ENCODE results near the gene PAK1.

Gene PAK1

GRCh38 chr11:77449784-77450183 is 24.1 kb downstream of the PAK1 start:
- no peaks in the 10 kb centered on the region for H3K27me3 ChIP-seq (ENCODE audit: control insufficient read depth, insufficient read depth, low read length)
- H3K36me3 ChIP-seq (ENCODE audit: control insufficient read depth, insufficient read depth, low read length), result no peaks in the 10 kb centered on the region
- no peaks in the 10 kb centered on the region for H3K9me3 ChIP-seq (ENCODE audit: control insufficient read depth, insufficient read depth, low read length)
- no peak overlapping the region for H3K9ac ChIP-seq (ENCODE audit: low read depth, low read length)
- H3K4me1 ChIP-seq (ENCODE audit: control insufficient read depth, insufficient read depth, low read length), result peaks cover 37% of the 10 kb centered on the region
- no peak overlapping the region for H3K4me3 ChIP-seq (ENCODE audit: low read depth, low read length)

GRCh38 chr11:77449060-77449521 is 24.8 kb downstream of the PAK1 start:
- Histone ChIP-seq H3K36me3 (ENCODE audit: control insufficient read depth, insufficient read depth, low read length) (no peaks in the 10 kb centered on the region), H3K9me3 (ENCODE audit: control insufficient read depth, insufficient read depth, low read length) (no peaks in the 10 kb centered on the region), H3K4me1 (ENCODE audit: control insufficient read depth, insufficient read depth, low read length) (peaks cover 43% of the 10 kb centered on the region), H3K27me3 (ENCODE audit: control insufficient read depth, insufficient read depth, low read length) (no peaks in the 10 kb centered on the region), H3K9ac (ENCODE audit: low read depth, low read length) (no peak overlapping the region), H3K4me3 (ENCODE audit: low read depth, low read length) (no peak overlapping the region)

- peaks cover 43% of the 10 kb centered on the region for H3K4me1 ChIP-seq (ENCODE audit: control insufficient read depth, insufficient read depth, low read length)
- H3K9me3 ChIP-seq (ENCODE audit: control insufficient read depth, insufficient read depth, low read length), result no peaks in the 10 kb centered on the region
- H3K36me3 ChIP-seq (ENCODE audit: control insufficient read depth, insufficient read depth, low read length), result no peaks in the 10 kb centered on the region
- H3K9ac ChIP-seq (ENCODE audit: low read depth, low read length), result no peak overlapping the region
- no peaks in the 10 kb centered on the region for H3K27me3 ChIP-seq (ENCODE audit: control insufficient read depth, insufficient read depth, low read length)
- H3K4me3 ChIP-seq (ENCODE audit: low read depth, low read length), result no peak overlapping the region
Measured at GRCh38 chr11:77448269-77448668, 25.6 kb downstream of the PAK1 start.

GRCh38 chr11:77446911-77447629 is 26.8 kb downstream of the PAK1 start:
- Histone ChIP-seq H3K4me3 (ENCODE audit: low read depth, low read length) (no peak overlapping the region), H3K4me1 (ENCODE audit: control insufficient read depth, insufficient read depth, low read length) (peaks cover 43% of the 10 kb centered on the region), H3K27me3 (ENCODE audit: control insufficient read depth, insufficient read depth, low read length) (no peaks in the 10 kb centered on the region), H3K36me3 (ENCODE audit: control insufficient read depth, insufficient read depth, low read length) (no peaks in the 10 kb centered on the region), H3K9ac (ENCODE audit: low read depth, low read length) (no peak overlapping the region), H3K9me3 (ENCODE audit: control insufficient read depth, insufficient read depth, low read length) (no peaks in the 10 kb centered on the region)

- no peak overlapping the region for H3K9ac ChIP-seq (ENCODE audit: low read depth, low read length)
- no peaks in the 10 kb centered on the region for H3K9me3 ChIP-seq (ENCODE audit: control insufficient read depth, insufficient read depth, low read length)
Measured at GRCh38 chr11:77444261-77444660, 29.6 kb downstream of the PAK1 start.

GRCh38 chr11:77442394-77443053 is 31.4 kb downstream of the PAK1 start:
- H3K9me3 ChIP-seq (ENCODE audit: control insufficient read depth, insufficient read depth, low read length), result no peaks in the 10 kb centered on the region
- H3K27me3 ChIP-seq (ENCODE audit: control insufficient read depth, insufficient read depth, low read length), result no peaks in the 10 kb centered on the region
- no peak overlapping the region for H3K9ac ChIP-seq (ENCODE audit: low read depth, low read length)
- H3K36me3 ChIP-seq (ENCODE audit: control insufficient read depth, insufficient read depth, low read length), result no peaks in the 10 kb centered on the region
- no peak overlapping the region for H3K4me3 ChIP-seq (ENCODE audit: low read depth, low read length)
- H3K4me1 ChIP-seq (ENCODE audit: control insufficient read depth, insufficient read depth, low read length), result peaks cover 12% of the 10 kb centered on the region

More at GRCh38 chr11:77444261-77444660, 29.6 kb downstream of the PAK1 start:
- no peaks in the 10 kb centered on the region for H3K27me3 ChIP-seq (ENCODE audit: control insufficient read depth, insufficient read depth, low read length)
- peaks cover 26% of the 10 kb centered on the region for H3K4me1 ChIP-seq (ENCODE audit: control insufficient read depth, insufficient read depth, low read length)
- H3K36me3 ChIP-seq (ENCODE audit: control insufficient read depth, insufficient read depth, low read length), result no peaks in the 10 kb centered on the region
- H3K4me3 ChIP-seq (ENCODE audit: low read depth, low read length), result no peak overlapping the region

- no peak overlapping the region for H3K4me3 ChIP-seq (ENCODE audit: low read depth, low read length)
- H3K27me3 ChIP-seq (ENCODE audit: control insufficient read depth, insufficient read depth, low read length), result no peaks in the 10 kb centered on the region
- H3K9ac ChIP-seq (ENCODE audit: low read depth, low read length), result no peak overlapping the region
- H3K4me1 ChIP-seq (ENCODE audit: control insufficient read depth, insufficient read depth, low read length), result peaks cover 12% of the 10 kb centered on the region
- no peaks in the 10 kb centered on the region for H3K9me3 ChIP-seq (ENCODE audit: control insufficient read depth, insufficient read depth, low read length)
- no peaks in the 10 kb centered on the region for H3K36me3 ChIP-seq (ENCODE audit: control insufficient read depth, insufficient read depth, low read length)
Measured at GRCh38 chr11:77441426-77441825, 32.5 kb downstream of the PAK1 start.

- Histone ChIP-seq H3K9ac (ENCODE audit: low read depth, low read length) (no peak overlapping the region), H3K27me3 (ENCODE audit: control insufficient read depth, insufficient read depth, low read length) (no peaks in the 10 kb centered on the region), H3K4me3 (ENCODE audit: low read depth, low read length) (no peak overlapping the region), H3K36me3 (ENCODE audit: control insufficient read depth, insufficient read depth, low read length) (no peaks in the 10 kb centered on the region), H3K9me3 (ENCODE audit: control insufficient read depth, insufficient read depth, low read length) (no peaks in the 10 kb centered on the region), H3K4me1 (ENCODE audit: control insufficient read depth, insufficient read depth, low read length) (peaks cover 12% of the 10 kb centered on the region)
Measured at GRCh38 chr11:77440678-77441077, 33.2 kb downstream of the PAK1 start.

- H3K36me3 ChIP-seq (ENCODE audit: control insufficient read depth, insufficient read depth, low read length), result no peaks in the 10 kb centered on the region
- H3K4me3 ChIP-seq (ENCODE audit: low read depth, low read length), result no peak overlapping the region
- H3K9me3 ChIP-seq (ENCODE audit: control insufficient read depth, insufficient read depth, low read length), result no peaks in the 10 kb centered on the region
- peaks cover 4% of the 10 kb centered on the region for H3K4me1 ChIP-seq (ENCODE audit: control insufficient read depth, insufficient read depth, low read length)
- H3K27me3 ChIP-seq (ENCODE audit: control insufficient read depth, insufficient read depth, low read length), result no peaks in the 10 kb centered on the region
- H3K9ac ChIP-seq (ENCODE audit: low read depth, low read length), result no peak overlapping the region
Measured at GRCh38 chr11:77438487-77438886, 35.4 kb downstream of the PAK1 start.

- no peaks in the 10 kb centered on the region for H3K36me3 ChIP-seq (ENCODE audit: control insufficient read depth, insufficient read depth, low read length)
- H3K27me3 ChIP-seq (ENCODE audit: control insufficient read depth, insufficient read depth, low read length), result no peaks in the 10 kb centered on the region
- no peak overlapping the region for H3K4me3 ChIP-seq (ENCODE audit: low read depth, low read length)
- H3K9ac ChIP-seq (ENCODE audit: low read depth, low read length), result no peak overlapping the region
- H3K4me1 ChIP-seq (ENCODE audit: control insufficient read depth, insufficient read depth, low read length), result peaks cover 4% of the 10 kb centered on the region
- H3K9me3 ChIP-seq (ENCODE audit: control insufficient read depth, insufficient read depth, low read length), result no peaks in the 10 kb centered on the region
Measured at GRCh38 chr11:77436969-77437368, 36.9 kb downstream of the PAK1 start.

GRCh38 chr11:77436506-77436905 is 37.4 kb downstream of the PAK1 start:
- no peaks in the 10 kb centered on the region for H3K9me3 ChIP-seq (ENCODE audit: control insufficient read depth, insufficient read depth, low read length)
- no peak overlapping the region for H3K4me3 ChIP-seq (ENCODE audit: low read depth, low read length)
- peaks cover 4% of the 10 kb centered on the region for H3K4me1 ChIP-seq (ENCODE audit: control insufficient read depth, insufficient read depth, low read length)
- H3K36me3 ChIP-seq (ENCODE audit: control insufficient read depth, insufficient read depth, low read length), result no peaks in the 10 kb centered on the region
- no peaks in the 10 kb centered on the region for H3K27me3 ChIP-seq (ENCODE audit: control insufficient read depth, insufficient read depth, low read length)
- H3K9ac ChIP-seq (ENCODE audit: low read depth, low read length), result no peak overlapping the region

- Histone ChIP-seq H3K27me3 (ENCODE audit: control insufficient read depth, insufficient read depth, low read length) (no peaks in the 10 kb centered on the region), H3K4me3 (ENCODE audit: low read depth, low read length) (no peak overlapping the region), H3K9me3 (ENCODE audit: control insufficient read depth, insufficient read depth, low read length) (no peaks in the 10 kb centered on the region), H3K4me1 (ENCODE audit: control insufficient read depth, insufficient read depth, low read length) (peaks cover 2% of the 10 kb centered on the region), H3K36me3 (ENCODE audit: control insufficient read depth, insufficient read depth, low read length) (no peaks in the 10 kb centered on the region), H3K9ac (ENCODE audit: low read depth, low read length) (no peak overlapping the region)
Measured at GRCh38 chr11:77435972-77436371, 37.9 kb downstream of the PAK1 start.

All from iPS-15b (cell line).